ENCODE measurements around the gene FADS2. TPM values are rescaled to one million over a fixed set of nuclear protein-coding genes. Genes with fewer than 3 reads are reported as not detected.
A peak's percentile ranks its signal among the peaks of the same experiment; 100 is the strongest.

The FADS2 gene
- total and polyA plus RNA-seq, 9 of the 15 experiments (the other 6 are each of a cell fraction or from before 2014, with no cell fraction given) = 2.9 to 42.8 (median 16.2) TPM

- TF ChIP-seq CBFA2T2 (conservative IDR thresholded peaks at IDR 0.05) = peak; percentile 96
- no peak for TF ChIP-seq ZNF717 (CRISPR knock-in tag; IDR thresholded peaks at IDR 0.05)
- no peak for TF ChIP-seq ZNF133 (CRISPR knock-in tag; IDR thresholded peaks at IDR 0.05)
- TF ChIP-seq FOXM1 (IDR thresholded peaks at IDR 0.05; ENCODE audit: low read depth) = peak; percentile 82
- no peak for TF ChIP-seq FOXM1 (CRISPR knock-in tag; IDR thresholded peaks at IDR 0.05; ENCODE audit: low read depth)
- TF ChIP-seq STAG1 (CRISPR knock-in tag; IDR thresholded peaks at IDR 0.05; ENCODE audit: borderline replicate concordance) = no peak
- peak; percentile 98 for TF ChIP-seq ARID1B (IDR thresholded peaks at IDR 0.05)
- TF ChIP-seq ZNF511 (CRISPR knock-in tag; IDR thresholded peaks at IDR 0.05) = no peak
- no peak for TF ChIP-seq ZNF184 (CRISPR knock-in tag; IDR thresholded peaks at IDR 0.05)
- no peak for TF ChIP-seq ZNF740 (CRISPR knock-in tag; IDR thresholded peaks at IDR 0.05)
- TF ChIP-seq ZNF740 (tag; IDR thresholded peaks at IDR 0.05) = no peak
- TF ChIP-seq SIRT6 (IDR thresholded peaks at IDR 0.05; ENCODE audit: low read depth, low read length) = no peak
- TF ChIP-seq NCOR1 (IDR thresholded peaks at IDR 0.05) = peak; percentile 93
- TF ChIP-seq MAZ (CRISPR knock-in tag; conservative IDR thresholded peaks at IDR 0.05 in 1 of 2, IDR thresholded peaks at IDR 0.05 in 1 of 2) = peak; percentile 21 to 34; a peak in 1 of 4 replicates
- peak; percentile 62; the same call in 1 of the 2 replicates for TF ChIP-seq MEF2A (IDR thresholded peaks at IDR 0.05; ENCODE audit: control insufficient read depth, low read depth, low read length)
- peak; percentile 50 for TF ChIP-seq BRD9 (IDR thresholded peaks at IDR 0.05; ENCODE audit: low read depth, partially characterized antibody)
- TF ChIP-seq ZNF197 (CRISPR knock-in tag; IDR thresholded peaks at IDR 0.05; ENCODE audit: low read depth) = peak; percentile 60; the same call in 1 of the 2 replicates
- TF ChIP-seq SMARCA5 (IDR thresholded peaks at IDR 0.05) = no peak
- TF ChIP-seq HMG20B (CRISPR knock-in tag; IDR thresholded peaks at IDR 0.05) = no peak
- TF ChIP-seq EGR1 (conservative IDR thresholded peaks at IDR 0.05) = peak; percentile 64
- TF ChIP-seq ZNF696 (CRISPR knock-in tag; conservative IDR thresholded peaks at IDR 0.05) = no peak
- peak; percentile 46; the same call in 1 of the 2 replicates for TF ChIP-seq ZNF175 (CRISPR knock-in tag; IDR thresholded peaks at IDR 0.05; ENCODE audit: low read depth)
- TF ChIP-seq ZNF239 (CRISPR knock-in tag; IDR thresholded peaks at IDR 0.05) = no peak
- TF ChIP-seq AFF1 (IDR thresholded peaks at IDR 0.05; ENCODE audit: low read depth in 1 of 2, partially characterized antibody in 2 of 2) = no peak
Observed at GRCh38 chr11:61800331-61801281, 27.5 kb upstream of the FADS2 start (continued).
